Midbrain (tissue), 1 donor: Measurements from ENCODE around the gene STK16.
"Not testable (repeated sequence)": the region's sequence is repeated elsewhere in the genome, so short reads cannot be mapped to it uniquely, and the experiment has no call there.

Experiments
- DNase-seq: peaks from one replicate; lab custom pipeline; 2025; lab: John Stamatoyannopoulos, UW

Gene STK16

DNA sequence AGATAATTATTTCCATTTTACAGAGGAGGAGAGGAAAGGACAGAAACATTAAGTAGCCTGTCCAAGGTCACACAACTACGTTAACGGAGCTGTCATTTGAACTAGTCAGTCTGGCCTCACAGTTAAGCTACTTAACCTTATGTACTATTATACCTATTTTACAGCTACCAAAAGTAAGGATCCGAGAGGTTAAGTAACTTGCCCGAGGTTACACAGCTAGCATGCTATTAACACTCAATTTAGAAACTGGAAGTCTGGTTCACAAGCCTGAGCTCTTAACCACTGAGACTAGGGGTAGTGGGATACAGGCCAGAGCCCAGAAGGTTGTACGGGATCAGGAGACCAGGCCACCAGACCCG lies 511 bp upstream of the STK16 start:
- DNase-seq, result no peak

DNA sequence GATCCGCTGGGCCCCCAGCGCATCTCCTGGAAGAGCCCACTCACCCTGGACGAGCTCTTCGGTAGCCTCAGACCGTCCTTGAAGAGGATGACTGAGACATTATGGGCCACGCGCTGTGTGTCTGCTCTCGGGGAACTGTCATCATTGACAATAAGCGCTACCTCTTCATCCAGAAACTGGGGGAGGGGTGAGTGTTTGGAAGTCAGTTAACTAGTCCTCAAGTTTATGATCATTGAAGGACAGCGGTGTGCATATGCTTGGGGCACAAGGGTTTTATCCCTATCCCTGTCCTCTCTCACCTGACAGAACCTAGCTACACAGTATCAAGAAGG lies 586 bp downstream of the STK16 start:
- no peak for DNase-seq

GRCh38 chr2:219246559-219246958 lies 1.3 kb downstream of the STK16 start:
- DNase-seq, result no peak

GRCh38 chr2:219247678-219248642 lies 2.7 kb downstream of the STK16 start:
- no peak for DNase-seq

- DNase-seq, result no peak
Measured at GRCh38 chr2:219248845-219249202, 3.5 kb downstream of the STK16 start.

GRCh38 chr2:219249203-219249980 lies 4.1 kb downstream of the STK16 start:
- DNase-seq, result peak; percentile 73

DNA sequence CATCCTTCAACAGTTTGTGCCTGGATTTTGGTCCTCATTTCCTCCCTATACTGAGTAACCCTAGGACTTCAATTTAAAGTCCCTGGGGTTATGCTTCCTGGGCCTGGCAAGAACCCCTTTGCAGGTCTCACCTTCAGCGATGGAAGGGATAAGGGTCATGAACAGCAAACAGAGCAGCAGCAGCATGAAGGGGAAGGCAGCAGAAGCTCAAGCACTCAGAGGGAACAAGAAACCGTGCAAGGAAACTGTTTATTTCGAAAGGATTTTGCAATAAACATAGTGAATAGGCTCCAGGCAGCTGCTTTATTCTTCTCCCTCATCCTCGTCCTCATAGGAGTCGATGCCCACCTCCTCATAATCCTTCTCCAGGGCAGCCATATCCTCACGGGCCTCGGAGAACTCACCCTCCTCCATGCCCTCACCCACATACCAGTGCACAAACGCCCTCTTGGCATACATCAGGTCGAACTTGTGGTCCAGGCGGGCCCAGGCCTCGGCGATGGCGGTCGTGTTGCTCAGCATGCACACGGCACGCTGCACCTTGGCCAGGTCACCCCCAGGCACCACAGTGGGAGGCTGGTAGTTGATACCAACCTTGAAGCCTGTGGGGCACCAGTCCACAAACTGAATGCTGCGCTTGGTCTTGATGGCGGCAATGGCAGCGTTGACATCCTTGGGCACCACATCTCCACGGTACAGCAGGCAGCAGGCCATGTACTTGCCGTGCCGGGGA lies 4.9 kb downstream of the STK16 start:
- no peak for DNase-seq

- no peak for DNase-seq
Measured at GRCh38 chr2:219251656-219252055, 6.4 kb downstream of the STK16 start.

DNA sequence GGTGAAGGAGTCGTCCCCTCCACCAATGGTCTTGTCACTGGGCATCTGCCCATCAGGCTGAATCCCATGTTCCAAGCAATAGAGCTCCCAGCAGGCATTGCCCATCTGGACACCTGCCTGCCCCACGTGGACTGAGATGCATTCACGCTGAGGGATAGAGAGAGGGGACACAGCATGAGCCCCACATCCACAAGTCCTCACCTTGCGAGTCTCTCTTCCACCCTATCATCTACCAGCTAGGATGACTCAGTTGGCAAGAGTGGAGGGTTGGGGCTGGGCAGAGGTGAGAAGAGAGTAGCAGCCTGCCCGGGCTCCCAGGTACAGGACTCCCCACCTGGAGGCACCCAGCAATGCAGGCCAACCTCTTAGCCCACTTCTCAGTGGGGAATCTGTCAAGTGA lies 6.8 kb downstream of the STK16 start:
- DNase-seq, result no peak

DNA sequence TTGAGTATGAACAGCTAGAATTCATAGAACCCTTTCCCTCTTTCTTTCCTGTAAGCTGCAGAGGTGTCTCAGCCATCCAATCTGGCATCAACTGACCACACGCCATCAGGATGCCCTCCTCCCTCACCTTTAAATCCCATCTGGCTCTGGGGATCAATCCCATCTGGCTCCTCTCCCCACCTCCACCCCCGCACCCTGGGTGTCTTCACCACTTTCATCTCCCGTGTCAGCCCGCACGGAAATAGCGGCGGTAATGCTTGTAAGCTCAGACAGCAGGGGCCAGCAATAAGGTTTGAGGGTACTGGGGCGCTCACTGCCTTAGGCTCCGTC lies 7.3 kb downstream of the STK16 start:
- DNase-seq, result no peak

DNA sequence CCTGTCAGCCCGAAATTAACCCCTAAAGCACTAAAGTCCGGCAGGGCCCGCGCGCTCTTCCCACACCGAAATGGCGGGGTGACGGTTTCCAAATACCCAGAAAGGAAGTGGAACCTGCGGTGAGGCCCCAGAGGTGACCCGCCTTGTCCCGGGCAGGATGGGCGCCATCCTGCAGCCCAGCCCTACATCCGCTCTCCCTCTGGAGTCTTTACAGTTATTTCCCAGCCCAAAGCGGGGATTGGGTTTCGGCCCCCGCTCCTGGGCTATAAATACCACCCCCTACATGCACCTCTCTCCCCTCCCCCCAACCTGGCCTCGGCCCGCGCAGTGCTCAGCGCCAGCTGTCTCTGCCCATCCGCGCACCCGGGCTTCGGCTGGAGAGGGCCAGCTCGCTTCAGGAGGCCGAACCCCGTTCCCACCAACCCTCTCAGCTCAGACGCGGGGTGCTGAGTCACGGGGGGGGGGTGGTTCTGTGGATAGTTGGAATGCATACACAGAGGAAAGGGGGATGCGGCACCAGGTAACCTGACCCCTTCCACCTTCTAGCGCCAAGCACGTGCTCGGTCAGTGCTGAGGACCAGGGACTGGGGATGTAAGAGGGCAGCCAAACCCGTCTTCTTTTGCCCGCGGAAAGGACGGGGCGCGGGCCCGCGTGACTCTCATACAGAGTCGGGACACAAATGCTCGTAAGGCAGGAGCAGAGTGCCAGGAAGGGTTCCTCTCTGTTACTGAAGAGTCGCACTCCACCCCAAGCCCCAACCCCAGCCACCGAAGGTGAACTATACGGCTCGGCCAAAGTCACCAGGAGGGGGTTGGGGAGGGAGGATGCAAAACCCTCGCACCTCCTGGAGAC lies 7.8 kb downstream of the STK16 start, which contains the start of gene TUBA4B:
Gene TUBA4B (plus strand): TSS at position 344 of the 853 bp plus-strand sequence. CDS start 165 bp downstream, at position 509.
- no peak for DNase-seq

DNA sequence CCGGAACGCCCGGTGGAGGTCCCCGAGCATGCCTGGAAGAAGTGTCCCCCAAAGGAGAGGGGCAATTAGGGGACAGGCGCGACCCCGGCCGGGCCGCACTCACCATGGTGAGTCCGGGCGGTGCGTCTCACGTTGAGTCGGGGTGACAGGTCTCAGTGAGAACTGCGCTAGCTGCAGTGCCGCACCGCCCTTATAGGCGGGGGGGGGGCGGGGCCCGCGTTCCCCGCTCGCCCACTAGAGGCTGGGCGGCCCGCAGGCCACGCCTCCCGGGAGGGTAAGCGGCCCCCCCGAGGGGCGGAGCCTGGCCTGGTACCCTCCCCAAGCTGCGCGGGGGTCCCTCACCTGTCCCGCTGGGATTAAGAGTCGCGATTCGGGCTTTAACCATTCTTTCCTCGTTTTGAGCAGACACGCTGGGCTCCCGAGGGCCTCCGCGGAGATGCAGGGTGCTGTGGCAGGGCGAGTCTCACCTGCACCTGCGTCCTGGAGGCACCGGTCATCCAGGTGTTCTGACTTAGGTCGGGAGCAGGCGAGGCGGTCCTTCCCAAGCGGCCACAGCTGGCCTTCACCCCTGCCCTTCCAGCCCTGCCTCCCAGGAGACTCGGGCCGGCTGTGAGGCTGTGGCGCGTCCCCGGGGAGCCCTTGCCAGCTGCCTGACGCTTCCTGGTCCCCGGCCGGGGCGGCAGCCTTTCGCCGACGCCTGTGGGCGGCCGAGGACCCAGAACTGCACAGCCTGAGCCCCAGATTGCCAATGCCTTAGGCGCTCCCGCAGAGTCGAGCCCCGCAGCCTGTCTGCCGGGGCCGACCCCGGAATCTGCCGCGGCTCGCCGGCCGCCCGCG lies 8.7 kb downstream of the STK16 start, which contains the start of gene TUBA4A:
Gene TUBA4A (minus strand): TSS at position 166 of the 837 bp plus-strand sequence. CDS start 60 bp downstream, at position 106.
- peak; percentile 83 for DNase-seq

GRCh38 chr2:219254590-219255201 lies 9.4 kb downstream of the STK16 start:
- DNase-seq, result no peak

GRCh38 chr2:219258942-219259341 lies 13.7 kb downstream of the STK16 start:
- DNase-seq, result not testable (repeated sequence)

DNA sequence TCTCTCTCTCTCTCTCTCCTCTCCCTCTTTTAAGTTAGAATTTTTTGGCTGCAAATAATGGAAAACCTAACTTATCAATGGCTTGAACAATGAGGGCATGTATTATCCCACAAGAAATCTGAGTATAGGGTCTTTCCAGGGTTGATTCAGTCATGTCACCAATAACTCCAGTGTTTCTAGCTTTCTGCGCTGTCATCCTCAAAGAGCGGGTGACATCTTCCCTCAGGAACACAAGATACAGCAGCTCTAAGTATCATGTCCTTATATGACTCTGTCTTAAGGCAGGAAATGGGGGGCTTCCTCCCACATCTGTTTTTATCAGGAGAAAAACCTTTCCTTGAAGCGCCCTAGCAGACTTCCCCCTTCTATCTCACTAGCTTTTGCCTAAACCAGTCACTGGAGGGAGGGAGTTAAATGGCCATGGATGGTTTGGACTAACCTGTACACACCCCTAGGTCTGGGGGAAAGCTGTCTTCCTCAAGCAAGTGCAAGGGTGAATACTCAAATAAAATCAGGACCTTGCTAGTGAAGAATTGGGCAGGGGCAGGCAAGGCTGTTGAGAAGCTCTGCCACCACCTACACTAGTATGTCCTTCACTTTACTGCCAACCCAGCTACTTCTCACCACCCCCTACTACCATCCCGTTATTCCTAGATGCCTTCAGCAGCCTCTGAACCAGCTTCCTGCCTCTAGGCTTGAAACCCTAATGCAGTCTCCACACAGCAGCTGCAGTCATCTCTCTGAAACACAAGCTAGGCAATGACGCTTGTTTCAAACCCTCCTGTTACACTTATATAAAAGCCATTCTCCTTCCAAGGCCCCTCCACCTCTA lies 16.0 kb downstream of the STK16 start:
- DNase-seq, result no peak

GRCh38 chr2:219266232-219266631 lies 21.0 kb downstream of the STK16 start:
- DNase-seq, result no peak

GRCh38 chr2:219266886-219267285 lies 21.6 kb downstream of the STK16 start:
- no peak for DNase-seq

DNA sequence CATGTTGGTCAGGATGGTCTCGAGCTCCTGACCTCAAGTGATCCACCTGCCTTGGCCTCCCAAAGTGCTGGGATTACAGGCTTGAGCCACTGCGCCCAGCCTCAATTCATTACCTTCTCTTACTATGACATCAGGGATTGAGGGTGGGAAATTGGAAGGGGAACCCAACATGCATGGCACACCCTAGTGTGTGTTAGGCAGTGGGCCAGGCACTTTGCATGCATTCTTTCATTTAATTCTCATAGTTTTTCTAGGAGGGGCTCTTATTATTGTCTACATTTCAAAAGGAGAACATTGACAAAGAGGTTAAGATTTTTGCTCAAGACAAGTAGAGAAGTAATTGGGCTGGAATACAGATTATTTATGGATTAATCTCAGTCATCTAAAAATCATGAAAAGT lies 23.0 kb downstream of the STK16 start:
- DNase-seq, result no peak

GRCh38 chr2:219269362-219270054 lies 24.2 kb downstream of the STK16 start:
- DNase-seq, result no peak
